Skin epidermis (tissue), 12 donors: Measurements from ENCODE around the gene USP46.

Source experiments
- H3K27ac ChIP-seq, 21 experiments: fragments of 200-600 bp; sonication (generic) in 11 of 21; one replicate each; pipeline ENCODE4 v1.5.0; 2020; ENCODE audit warnings: mild to moderate bottlenecking in 3 of 21, inconsistent platforms in 2 of 21, moderate library complexity in 2 of 21
- H3K4me3 ChIP-seq, 7 experiments: fragments of 200-600 bp; sonication (generic) in 2 of 7; one replicate each; pipeline ENCODE4 v1.5.0; 2020; ENCODE audit warnings: inconsistent platforms in 2 of 7, mild to moderate bottlenecking in 2 of 7, moderate library complexity in 1 of 7

The USP46 gene

GRCh38 chr4:52625216-52625615, 33.9 kb downstream of the USP46 start:
- no peak overlapping the region for H3K27ac ChIP-seq
- H3K4me3 ChIP-seq = no peak overlapping the region

- no peak overlapping the region for H3K27ac ChIP-seq
- no peak overlapping the region for H3K4me3 ChIP-seq
Measured at GRCh38 chr4:52622564-52622963, 36.5 kb downstream of the USP46 start.

GRCh38 chr4:52621567-52621966, 37.5 kb downstream of the USP46 start:
- H3K4me3 ChIP-seq = no peak overlapping the region
- no peak overlapping the region for H3K27ac ChIP-seq

- H3K4me3 ChIP-seq = no peak overlapping the region
Measured at GRCh38 chr4:52619591-52619931, 39.5 kb downstream of the USP46 start.

GRCh38 chr4:52618795-52619590, 40.1 kb downstream of the USP46 start:
- no peak overlapping the region for H3K4me3 ChIP-seq
- no peak overlapping the region for H3K27ac ChIP-seq

More at GRCh38 chr4:52619591-52619931, 39.5 kb downstream of the USP46 start:
- H3K27ac ChIP-seq = no peak overlapping the region

GRCh38 chr4:52617336-52618020, 41.6 kb downstream of the USP46 start:
- no peak overlapping the region for H3K4me3 ChIP-seq
- no peak overlapping the region for H3K27ac ChIP-seq

- Histone ChIP-seq H3K4me3 (no peak overlapping the region), H3K27ac (no peak overlapping the region)
Measured at GRCh38 chr4:52614241-52614640, 44.9 kb downstream of the USP46 start.

GRCh38 chr4:52612341-52612740, 46.8 kb downstream of the USP46 start:
- Histone ChIP-seq H3K4me3 (no peak overlapping the region), H3K27ac (no peak overlapping the region)

- Histone ChIP-seq H3K4me3 (no peak overlapping the region), H3K27ac (no peak overlapping the region)
Measured at GRCh38 chr4:52611030-52611555, 48.0 kb downstream of the USP46 start.

- H3K4me3 ChIP-seq = no peak overlapping the region
- no peak overlapping the region for H3K27ac ChIP-seq
Measured at GRCh38 chr4:52606726-52607125, 52.4 kb downstream of the USP46 start.

GRCh38 chr4:52606040-52606439, 53.1 kb downstream of the USP46 start:
- no peak overlapping the region for H3K4me3 ChIP-seq
- H3K27ac ChIP-seq = no peak overlapping the region

- Histone ChIP-seq H3K4me3 (no peak overlapping the region), H3K27ac (no peak overlapping the region)
Measured at GRCh38 chr4:52604215-52604614, 54.9 kb downstream of the USP46 start.

GRCh38 chr4:52600275-52600674, 58.8 kb downstream of the USP46 start:
- Histone ChIP-seq H3K27ac (no peak overlapping the region), H3K4me3 (no peak overlapping the region)

- no peak overlapping the region for H3K4me3 ChIP-seq
- H3K27ac ChIP-seq = no peak overlapping the region
Measured at GRCh38 chr4:52595001-52595400, 64.1 kb downstream of the USP46 start.

- no peak overlapping the region for H3K4me3 ChIP-seq
- H3K27ac ChIP-seq = no peak overlapping the region
Measured at GRCh38 chr4:52592287-52592686, 66.8 kb downstream of the USP46 start.

- peak overlapping the region in 2 of 21 experiments; percentile 0 to 11 for H3K27ac ChIP-seq
Measured at GRCh38 chr4:52588771-52589591, 70.1 kb downstream of the USP46 start.

GRCh38 chr4:52588097-52588496, 71.0 kb downstream of the USP46 start:
- Histone ChIP-seq H3K4me3 (no peak overlapping the region), H3K27ac (no peak overlapping the region)

More at GRCh38 chr4:52588771-52589591, 70.1 kb downstream of the USP46 start:
- H3K4me3 ChIP-seq = no peak overlapping the region

- H3K27ac ChIP-seq = no peak overlapping the region
Measured at GRCh38 chr4:52586069-52586468, 73.0 kb downstream of the USP46 start.

GRCh38 chr4:52585379-52585778, 73.7 kb downstream of the USP46 start:
- no peak overlapping the region for H3K4me3 ChIP-seq
- no peak overlapping the region for H3K27ac ChIP-seq

More at GRCh38 chr4:52586069-52586468, 73.0 kb downstream of the USP46 start:
- no peak overlapping the region for H3K4me3 ChIP-seq

GRCh38 chr4:52579602-52580272, 79.4 kb downstream of the USP46 start:
- Histone ChIP-seq H3K27ac (no peak overlapping the region), H3K4me3 (no peak overlapping the region)
